ENCODE measurements around the gene C19orf73.
"Not testable (repeated sequence)": the region's sequence is repeated elsewhere in the genome, so short reads cannot be mapped to it uniquely, and the experiment has no call there.

The C19orf73 gene

DNA sequence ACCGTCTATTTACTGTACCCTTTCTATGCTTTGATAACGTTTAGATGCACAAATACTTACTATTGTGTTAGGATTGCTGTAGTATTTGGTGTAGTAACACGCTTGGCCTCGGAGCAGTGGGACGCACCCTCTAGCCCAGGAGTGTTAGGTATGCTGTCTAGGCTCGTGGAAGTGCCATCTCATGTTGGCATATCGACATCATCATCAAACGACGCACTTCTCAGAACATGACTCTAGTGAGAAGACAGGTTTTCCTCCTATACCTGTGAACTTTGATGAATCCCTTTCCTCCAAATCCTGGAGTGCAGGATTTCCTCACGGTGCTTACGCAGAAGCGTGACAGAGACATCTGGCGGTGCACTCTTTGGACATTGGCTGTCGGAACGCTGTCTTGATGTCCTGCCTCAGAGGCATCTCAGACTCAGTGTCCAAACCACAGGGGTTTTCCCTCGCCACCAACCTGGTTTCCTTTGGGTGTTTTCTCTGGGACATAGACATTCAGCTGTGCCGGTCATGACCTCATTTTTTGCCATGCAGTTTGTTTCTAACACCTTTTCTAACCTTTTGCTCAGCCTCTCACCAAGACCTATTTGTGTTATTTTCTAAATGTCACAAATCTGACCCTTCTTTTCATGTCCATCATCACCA, 27.4 kb downstream of the C19orf73 start:
- Histone ChIP-seq H3K4me3 (ENCODE audit: low read length) (no peak overlapping the region), H3K4me1 (ENCODE audit: control insufficient read depth, insufficient read depth, low read length) (peaks cover 18% of the 10 kb centered on the region), H3K36me3 (ENCODE audit: control insufficient read depth, insufficient read depth, low read length, severe bottlenecking) (peaks cover 81% of the 10 kb centered on the region), H3K9me3 (ENCODE audit: control insufficient read depth, low read length) (no peaks in the 10 kb centered on the region), H3K27me3 (replicated peaks; ENCODE audit: control insufficient read depth, insufficient read depth, low read length) (no peaks in the 10 kb centered on the region), H3K9ac (ENCODE audit: low read length) (no peak overlapping the region)
- DNase-seq (ENCODE audit: low read depth) = no peak

- no peak for DNase-seq (ENCODE audit: low read depth)
- Histone ChIP-seq H3K9ac (ENCODE audit: low read length) (peak overlapping the region; percentile 97), H3K4me3 (ENCODE audit: low read length) (peak overlapping the region; percentile 98), H3K27me3 (replicated peaks; ENCODE audit: control insufficient read depth, insufficient read depth, low read length) (no peaks in the 10 kb centered on the region), H3K4me1 (ENCODE audit: control insufficient read depth, insufficient read depth, low read length) (peaks cover 17% of the 10 kb centered on the region), H3K36me3 (ENCODE audit: control insufficient read depth, insufficient read depth, low read length, severe bottlenecking) (peaks cover 31% of the 10 kb centered on the region), H3K9me3 (ENCODE audit: control insufficient read depth, low read length) (no peaks in the 10 kb centered on the region)
Observed at GRCh38 chr19:49086296-49086695, 32.6 kb downstream of the C19orf73 start.

GRCh38 chr19:49085868-49086232, 33.1 kb downstream of the C19orf73 start:
- Histone ChIP-seq H3K27me3 (replicated peaks; ENCODE audit: control insufficient read depth, insufficient read depth, low read length) (no peaks in the 10 kb centered on the region), H3K36me3 (ENCODE audit: control insufficient read depth, insufficient read depth, low read length, severe bottlenecking) (peaks cover 27% of the 10 kb centered on the region), H3K4me1 (ENCODE audit: control insufficient read depth, insufficient read depth, low read length) (peaks cover 17% of the 10 kb centered on the region), H3K4me3 (ENCODE audit: low read length) (peak overlapping the region; percentile 98), H3K9ac (ENCODE audit: low read length) (peak overlapping the region; percentile 97), H3K9me3 (ENCODE audit: control insufficient read depth, low read length) (no peaks in the 10 kb centered on the region)
- no peak for DNase-seq (ENCODE audit: low read depth)

DNA sequence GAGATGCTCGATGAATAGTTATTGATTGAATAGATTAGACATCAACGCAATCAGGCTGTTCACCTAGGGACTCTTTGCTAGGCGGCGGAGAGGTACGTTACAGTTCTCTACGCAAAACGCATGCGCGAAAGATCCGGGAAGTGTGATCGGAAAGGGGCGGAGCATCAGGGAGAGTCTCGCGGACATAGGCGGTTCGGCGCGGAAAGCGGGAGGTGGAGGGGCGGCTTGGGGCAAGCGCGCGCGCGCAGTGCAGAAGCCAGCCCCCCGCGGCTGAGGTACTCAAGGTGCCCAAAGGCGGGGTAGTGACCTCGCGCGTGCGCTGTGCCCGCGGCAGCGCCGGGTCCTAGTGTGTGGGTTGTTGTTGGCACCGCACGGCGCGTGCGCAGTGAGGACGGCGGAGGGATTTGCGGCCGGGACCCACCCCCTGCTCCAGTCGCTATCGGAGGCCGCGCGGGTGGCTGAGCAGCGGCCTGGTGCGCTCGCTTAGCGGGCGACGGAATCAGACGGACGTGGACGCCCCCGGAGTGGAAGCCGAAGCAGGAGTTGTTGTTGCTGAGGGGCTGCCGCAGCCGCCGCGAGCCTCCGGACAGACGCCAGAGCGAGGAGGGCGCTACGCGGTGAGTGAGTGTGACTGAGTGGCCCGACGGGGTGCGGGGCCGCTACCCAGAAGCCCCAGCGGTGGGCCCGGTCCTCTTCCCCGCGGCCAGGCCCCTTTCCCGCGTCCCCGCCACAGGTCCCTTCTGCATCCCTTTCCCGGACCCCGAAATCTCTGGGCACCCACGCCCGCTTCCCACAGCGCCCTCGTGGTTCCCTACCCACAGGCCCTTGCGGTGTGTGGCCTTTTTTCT, 33.7 kb downstream of the C19orf73 start, which contains the start of gene SNRNP70:
Gene SNRNP70, plus strand, starts transcription at position 432 of the 848 bp plus-strand sequence. CDS start 964 bp downstream, outside the sequence.
- Histone ChIP-seq H3K4me1 (ENCODE audit: control insufficient read depth, insufficient read depth, low read length) (peaks cover 17% of the 10 kb centered on the region), H3K27me3 (replicated peaks; ENCODE audit: control insufficient read depth, insufficient read depth, low read length) (no peaks in the 10 kb centered on the region), H3K9ac (ENCODE audit: low read length) (peak within 1 kb of the TSS; percentile 97), H3K4me3 (ENCODE audit: low read length) (peak within 1 kb of the TSS; percentile 98), H3K36me3 (ENCODE audit: control insufficient read depth, insufficient read depth, low read length, severe bottlenecking) (peaks cover 21% of the 10 kb centered on the region), H3K9me3 (ENCODE audit: control insufficient read depth, low read length) (no peaks in the 10 kb centered on the region)
- DNase-seq (ENCODE audit: low read depth) = peak; percentile 100

DNA sequence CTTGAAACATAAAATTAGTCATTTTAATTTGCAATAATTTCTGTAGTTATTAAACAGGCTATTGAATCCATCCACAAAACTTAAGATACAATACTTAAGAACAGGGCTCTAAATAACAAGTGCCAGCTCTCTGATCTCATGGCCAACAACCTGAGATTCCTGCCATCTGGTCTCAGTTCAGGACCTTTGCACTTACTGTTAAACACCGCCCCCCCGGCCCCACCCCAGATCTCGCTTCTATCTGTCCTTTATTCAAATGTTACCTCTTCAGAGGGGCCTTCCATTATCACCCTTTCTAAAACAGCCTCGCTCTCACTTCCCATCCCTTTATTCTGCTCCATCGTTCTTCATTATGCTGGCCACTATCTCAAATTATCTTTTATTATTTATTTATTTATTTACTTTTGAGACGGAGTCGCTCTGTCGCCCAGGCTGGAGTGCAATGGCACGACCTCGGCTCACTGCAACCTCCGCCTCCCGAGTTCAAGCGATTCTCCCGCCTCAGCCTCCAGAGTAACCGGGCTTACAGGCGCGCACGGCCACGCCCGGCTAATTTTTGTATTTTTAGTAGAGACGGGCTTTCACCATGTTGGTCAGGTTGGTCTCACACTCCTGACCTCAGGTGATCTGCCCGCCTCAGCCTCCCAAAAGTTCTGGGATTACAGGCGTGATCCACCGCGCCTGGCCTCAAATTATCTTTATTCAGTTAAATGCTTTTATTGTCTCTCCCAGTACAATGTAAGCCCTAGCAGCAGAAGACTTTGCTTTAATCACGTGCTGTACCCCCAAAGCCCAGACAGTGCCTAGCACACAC, 34.5 kb downstream of the C19orf73 start:
- Histone ChIP-seq H3K4me1 (ENCODE audit: control insufficient read depth, insufficient read depth, low read length) (peaks cover 17% of the 10 kb centered on the region), H3K9me3 (ENCODE audit: control insufficient read depth, low read length) (no peaks in the 10 kb centered on the region), H3K27me3 (replicated peaks; ENCODE audit: control insufficient read depth, insufficient read depth, low read length) (no peaks in the 10 kb centered on the region), H3K9ac (ENCODE audit: low read length) (peak overlapping the region; percentile 97), H3K4me3 (ENCODE audit: low read length) (peak overlapping the region; percentile 98), H3K36me3 (ENCODE audit: control insufficient read depth, insufficient read depth, low read length, severe bottlenecking) (peaks cover 15% of the 10 kb centered on the region)
- no peak for DNase-seq (ENCODE audit: low read depth)

DNA sequence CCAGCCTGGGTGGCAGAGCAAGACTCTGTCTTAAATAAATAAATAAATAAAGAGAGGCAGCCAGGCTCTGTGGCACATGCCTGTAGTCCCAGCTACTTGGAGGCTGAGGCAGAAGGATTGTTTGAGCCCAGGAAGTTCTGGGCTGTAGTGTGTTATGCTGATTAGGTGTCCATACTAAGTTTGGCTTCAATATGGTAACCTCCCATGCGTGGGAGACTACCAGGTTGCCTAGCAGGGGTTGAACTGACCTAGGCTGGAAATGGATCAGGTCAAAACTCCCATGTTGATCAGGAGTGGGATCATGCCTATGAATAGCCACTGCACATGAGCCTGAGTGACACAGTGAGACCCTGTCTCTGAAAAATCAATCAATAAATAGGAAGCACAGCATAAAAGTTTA, 37.7 kb downstream of the C19orf73 start:
- H3K36me3 ChIP-seq (ENCODE audit: control insufficient read depth, insufficient read depth, low read length, severe bottlenecking) = no peaks in the 10 kb centered on the region
- H3K9ac ChIP-seq (ENCODE audit: low read length) = no peak overlapping the region
- H3K9me3 ChIP-seq (ENCODE audit: control insufficient read depth, low read length) = no peaks in the 10 kb centered on the region
- H3K27me3 ChIP-seq (replicated peaks; ENCODE audit: control insufficient read depth, insufficient read depth, low read length) = no peaks in the 10 kb centered on the region
- H3K4me3 ChIP-seq (ENCODE audit: low read length) = no peak overlapping the region
- peaks cover 3% of the 10 kb centered on the region for H3K4me1 ChIP-seq (ENCODE audit: control insufficient read depth, insufficient read depth, low read length)
- DNase-seq (ENCODE audit: low read depth) = no peak

DNA sequence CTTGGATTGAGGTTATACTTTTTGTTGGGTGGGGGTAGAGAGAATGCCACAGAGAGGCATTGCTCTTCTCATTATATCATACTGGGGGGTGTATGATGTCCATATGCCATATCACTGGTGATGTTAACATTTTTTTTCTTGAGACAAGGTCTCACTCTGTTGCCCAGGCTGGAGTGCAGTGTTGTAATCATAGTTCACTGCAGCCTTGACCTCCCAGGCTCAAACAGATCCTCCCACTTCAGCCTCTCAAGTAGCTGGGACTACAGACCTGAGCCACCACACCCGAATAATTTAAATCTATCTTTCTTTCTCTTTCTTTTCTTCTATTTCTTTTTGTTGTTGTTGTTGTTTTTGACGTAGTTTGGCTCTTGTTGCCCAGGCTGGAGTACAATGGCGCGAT, 38.6 kb downstream of the C19orf73 start:
- Histone ChIP-seq H3K4me1 (ENCODE audit: control insufficient read depth, insufficient read depth, low read length) (peaks cover 3% of the 10 kb centered on the region), H3K27me3 (replicated peaks; ENCODE audit: control insufficient read depth, insufficient read depth, low read length) (no peaks in the 10 kb centered on the region), H3K9ac (ENCODE audit: low read length) (no peak overlapping the region), H3K36me3 (ENCODE audit: control insufficient read depth, insufficient read depth, low read length, severe bottlenecking) (no peaks in the 10 kb centered on the region), H3K9me3 (ENCODE audit: control insufficient read depth, low read length) (no peaks in the 10 kb centered on the region), H3K4me3 (ENCODE audit: low read length) (no peak overlapping the region)
- no peak for DNase-seq (ENCODE audit: low read depth)

- H3K9me3 ChIP-seq (ENCODE audit: control insufficient read depth, low read length); H3K9ac ChIP-seq (ENCODE audit: low read length); H3K4me3 ChIP-seq (ENCODE audit: low read length); H3K36me3 ChIP-seq (ENCODE audit: control insufficient read depth, insufficient read depth, low read length, severe bottlenecking); H3K4me1 ChIP-seq (ENCODE audit: control insufficient read depth, insufficient read depth, low read length): not testable (repeated sequence)
- peaks cover 25% of the 10 kb centered on the region for H3K27me3 ChIP-seq (replicated peaks; ENCODE audit: control insufficient read depth, insufficient read depth, low read length)
- DNase-seq (ENCODE audit: low read depth) = peak; percentile 73
Observed at GRCh38 chr19:49074869-49075268, 44.1 kb downstream of the C19orf73 start.

DNA sequence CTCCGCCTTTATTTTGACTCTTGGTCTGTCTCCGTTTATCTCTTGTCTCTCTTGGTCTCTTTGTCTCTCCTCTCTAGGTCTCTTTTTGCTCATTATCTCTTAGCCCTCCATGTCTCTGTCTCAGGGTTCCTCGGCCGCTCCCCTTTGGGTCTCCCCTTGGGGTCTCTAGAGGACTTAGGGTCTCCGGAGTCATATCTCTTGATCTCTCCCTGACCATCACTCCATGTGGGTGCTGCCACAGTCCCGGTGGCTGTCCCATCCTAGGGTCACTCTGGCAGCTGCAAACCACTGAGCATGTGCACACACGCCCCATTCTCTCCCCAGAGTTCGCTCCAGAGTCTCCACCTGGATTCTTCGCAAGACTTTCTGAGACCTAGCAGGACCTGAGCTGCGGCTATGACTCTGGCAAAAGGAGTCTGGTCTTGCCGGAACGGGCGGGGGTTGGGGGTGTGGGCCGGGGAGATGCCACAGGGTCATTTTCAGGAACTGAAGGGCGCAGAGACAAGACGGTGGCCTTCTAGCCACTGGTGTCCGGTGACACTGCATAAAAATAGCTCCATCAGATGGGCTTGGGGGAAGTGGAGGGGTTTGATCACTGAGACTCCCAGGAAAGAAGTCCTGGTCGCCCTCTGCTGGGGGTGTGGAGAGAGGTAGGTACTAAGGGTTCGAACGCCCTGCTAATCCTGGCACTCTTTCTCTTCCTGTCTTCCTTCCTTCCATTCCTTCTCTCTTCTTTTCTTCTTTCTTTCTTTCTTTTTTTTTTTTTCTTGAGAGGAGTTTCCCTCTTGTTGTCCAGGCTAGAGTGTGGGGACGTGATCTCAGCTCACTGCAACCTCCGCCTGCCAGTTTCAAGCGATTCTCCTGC, 45.2 kb downstream of the C19orf73 start:
- no peak overlapping the region for H3K9ac ChIP-seq (ENCODE audit: low read length)
- no peak overlapping the region for H3K4me3 ChIP-seq (ENCODE audit: low read length)
- H3K36me3 ChIP-seq (ENCODE audit: control insufficient read depth, insufficient read depth, low read length, severe bottlenecking) = no peaks in the 10 kb centered on the region
- H3K27me3 ChIP-seq (replicated peaks; ENCODE audit: control insufficient read depth, insufficient read depth, low read length) = peaks cover 30% of the 10 kb centered on the region
- H3K9me3 ChIP-seq (ENCODE audit: control insufficient read depth, low read length) = peaks cover 7% of the 10 kb centered on the region
- no peak for DNase-seq (ENCODE audit: low read depth)
- H3K4me1 ChIP-seq (ENCODE audit: control insufficient read depth, insufficient read depth, low read length) = no peaks in the 10 kb centered on the region

- peaks cover 38% of the 10 kb centered on the region for H3K27me3 ChIP-seq (replicated peaks; ENCODE audit: control insufficient read depth, insufficient read depth, low read length)
Observed at GRCh38 chr19:49071860-49072547, 46.9 kb downstream of the C19orf73 start.

More at GRCh38 chr19:49071860-49072547, 46.9 kb downstream of the C19orf73 start:
- Histone ChIP-seq H3K4me1 (ENCODE audit: control insufficient read depth, insufficient read depth, low read length) (no peaks in the 10 kb centered on the region), H3K9me3 (ENCODE audit: control insufficient read depth, low read length) (peaks cover 8% of the 10 kb centered on the region), H3K36me3 (ENCODE audit: control insufficient read depth, insufficient read depth, low read length, severe bottlenecking) (no peaks in the 10 kb centered on the region), H3K4me3 (ENCODE audit: low read length) (no peak overlapping the region), H3K9ac (ENCODE audit: low read length) (no peak overlapping the region)
- no peak for DNase-seq (ENCODE audit: low read depth)
